ENCODE results near the gene PELI2.

DNA sequence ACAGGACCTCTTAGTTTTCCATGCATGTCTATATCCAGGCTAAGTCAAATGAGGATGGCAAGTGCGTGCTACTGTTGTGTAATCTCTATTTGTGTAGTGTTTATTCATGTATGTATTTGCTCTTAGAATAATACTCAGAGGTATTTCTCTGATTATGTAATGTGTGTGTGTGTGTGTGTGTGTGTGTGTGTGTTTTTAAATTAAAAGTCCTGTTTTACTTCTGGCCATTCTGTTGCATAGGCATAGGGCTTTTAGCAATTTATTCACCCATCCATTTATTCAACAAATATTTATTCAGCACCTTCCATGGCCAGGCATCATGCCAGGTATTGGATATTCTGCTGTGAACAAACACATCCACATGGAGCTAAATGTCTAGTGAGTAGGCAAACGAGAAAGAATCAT lies 63.5 kb downstream of the PELI2 start:
- TF ChIP-seq, protein P1, sequence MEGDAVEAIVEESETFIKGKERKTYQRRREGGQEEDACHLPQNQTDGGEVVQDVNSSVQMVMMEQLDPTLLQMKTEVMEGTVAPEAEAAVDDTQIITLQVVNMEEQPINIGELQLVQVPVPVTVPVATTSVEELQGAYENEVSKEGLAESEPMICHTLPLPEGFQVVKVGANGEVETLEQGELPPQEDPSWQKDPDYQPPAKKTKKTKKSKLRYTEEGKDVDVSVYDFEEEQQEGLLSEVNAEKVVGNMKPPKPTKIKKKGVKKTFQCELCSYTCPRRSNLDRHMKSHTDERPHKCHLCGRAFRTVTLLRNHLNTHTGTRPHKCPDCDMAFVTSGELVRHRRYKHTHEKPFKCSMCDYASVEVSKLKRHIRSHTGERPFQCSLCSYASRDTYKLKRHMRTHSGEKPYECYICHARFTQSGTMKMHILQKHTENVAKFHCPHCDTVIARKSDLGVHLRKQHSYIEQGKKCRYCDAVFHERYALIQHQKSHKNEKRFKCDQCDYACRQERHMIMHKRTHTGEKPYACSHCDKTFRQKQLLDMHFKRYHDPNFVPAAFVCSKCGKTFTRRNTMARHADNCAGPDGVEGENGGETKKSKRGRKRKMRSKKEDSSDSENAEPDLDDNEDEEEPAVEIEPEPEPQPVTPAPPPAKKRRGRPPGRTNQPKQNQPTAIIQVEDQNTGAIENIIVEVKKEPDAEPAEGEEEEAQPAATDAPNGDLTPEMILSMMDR (IDR thresholded peaks at IDR 0.05; ENCODE audit: low read length): no peak
- no peak for TF ChIP-seq EZH2 (optimal IDR thresholded peaks at IDR 0.05; ENCODE audit: low read depth, low read length)
